Breast epithelium (tissue), 3 donors: ENCODE data around the gene TENT5A.

Source experiments
- POLR2A ChIP-seq: fragments of 450-650 bp; IDR thresholded peaks from one replicate; pipeline ENCODE4 v1.6.1; 2016; ENCODE audit warnings: antibody characterized with exemption, mild to moderate bottlenecking, moderate library complexity
- POLR2AphosphoS5 ChIP-seq, 3 donors: sonication (generic); formaldehyde crosslinking; IDR thresholded peaks; one replicate each; pipeline ENCODE4 v1.6.1; 2017; ENCODE audit warnings: antibody characterized with exemption in 3 of 3
- TF ChIP-seq, protein P1 (sequence below), 3 donors: fragments of 450-650 bp; IDR thresholded peaks; one replicate each; pipeline ENCODE4 v1.5.1; 2016 to 2017; ENCODE audit warnings: antibody characterized with exemption in 3 of 3, mild to moderate bottlenecking in 3 of 3, moderate library complexity in 3 of 3

DNA sequence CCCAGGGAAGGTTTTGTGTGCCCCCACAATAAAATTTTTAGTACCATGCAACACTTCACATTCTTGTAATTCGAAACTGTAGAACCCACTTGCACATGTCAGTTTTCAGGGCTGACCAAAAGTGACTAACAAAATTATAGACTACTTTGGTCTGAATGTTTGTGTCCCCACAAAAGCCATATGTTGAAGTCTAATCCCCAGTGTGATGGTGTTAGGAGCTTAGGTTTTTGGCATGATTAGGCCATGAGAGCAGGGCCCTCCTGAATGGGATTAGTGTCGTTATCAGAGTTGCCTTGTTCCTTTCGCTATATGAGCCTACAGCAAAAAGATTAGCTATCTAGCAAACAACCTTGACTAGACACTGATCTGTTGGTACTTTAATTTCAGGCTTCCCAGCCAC is 49.0 kb upstream of the TENT5A start:
- TF ChIP-seq, protein P1, sequence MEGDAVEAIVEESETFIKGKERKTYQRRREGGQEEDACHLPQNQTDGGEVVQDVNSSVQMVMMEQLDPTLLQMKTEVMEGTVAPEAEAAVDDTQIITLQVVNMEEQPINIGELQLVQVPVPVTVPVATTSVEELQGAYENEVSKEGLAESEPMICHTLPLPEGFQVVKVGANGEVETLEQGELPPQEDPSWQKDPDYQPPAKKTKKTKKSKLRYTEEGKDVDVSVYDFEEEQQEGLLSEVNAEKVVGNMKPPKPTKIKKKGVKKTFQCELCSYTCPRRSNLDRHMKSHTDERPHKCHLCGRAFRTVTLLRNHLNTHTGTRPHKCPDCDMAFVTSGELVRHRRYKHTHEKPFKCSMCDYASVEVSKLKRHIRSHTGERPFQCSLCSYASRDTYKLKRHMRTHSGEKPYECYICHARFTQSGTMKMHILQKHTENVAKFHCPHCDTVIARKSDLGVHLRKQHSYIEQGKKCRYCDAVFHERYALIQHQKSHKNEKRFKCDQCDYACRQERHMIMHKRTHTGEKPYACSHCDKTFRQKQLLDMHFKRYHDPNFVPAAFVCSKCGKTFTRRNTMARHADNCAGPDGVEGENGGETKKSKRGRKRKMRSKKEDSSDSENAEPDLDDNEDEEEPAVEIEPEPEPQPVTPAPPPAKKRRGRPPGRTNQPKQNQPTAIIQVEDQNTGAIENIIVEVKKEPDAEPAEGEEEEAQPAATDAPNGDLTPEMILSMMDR (IDR thresholded peaks at IDR 0.05) = no peak
- TF ChIP-seq POLR2AphosphoS5 (IDR thresholded peaks at IDR 0.05) = no peak
- TF ChIP-seq POLR2A = no peak
